ENCODE data around the gene EHMT1.

EHMT1 gene

DNA sequence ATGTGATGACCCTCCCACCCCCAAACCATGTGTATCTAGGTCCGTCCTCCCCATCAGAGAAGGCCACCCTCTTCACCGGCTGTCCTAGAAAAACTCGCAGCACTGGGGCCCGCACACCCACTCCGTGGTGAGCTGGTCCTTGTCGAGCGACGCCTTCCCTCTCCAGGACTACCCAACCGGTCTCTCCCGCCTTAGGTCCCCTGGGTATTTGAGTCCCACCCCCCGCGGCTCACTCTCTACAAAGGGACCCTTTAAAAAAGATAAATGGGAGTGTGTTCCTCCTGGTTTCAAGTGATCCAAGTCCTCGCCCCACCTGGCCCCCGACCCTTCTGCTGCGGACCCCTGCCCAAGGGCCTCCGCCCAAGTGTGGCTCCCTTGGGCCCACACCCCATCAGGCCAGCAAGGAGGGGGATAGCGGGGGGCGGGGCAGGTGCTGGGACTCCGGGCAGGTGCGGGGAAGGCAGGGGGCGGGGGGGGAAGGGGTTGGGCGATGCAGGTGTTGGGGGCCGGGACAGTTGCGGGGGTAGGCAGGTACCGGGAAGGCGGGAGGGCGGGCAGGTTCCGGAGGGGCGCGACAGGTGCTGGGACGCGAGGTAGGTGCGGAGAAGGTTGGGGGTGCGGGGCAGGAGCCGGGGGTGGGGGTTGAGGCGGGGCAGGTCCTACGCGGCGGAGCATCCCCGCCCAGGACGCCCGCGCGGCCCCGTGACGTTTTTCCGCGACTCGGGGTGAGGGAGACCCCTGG, 14.3 kb upstream of the EHMT1 start:
- H3K27me3 ChIP-seq (ENCODE audit: insufficient read depth, poor library complexity, severe bottlenecking), result no peaks in the 10 kb centered on the region
- H3K4me3 ChIP-seq (replicated peaks; ENCODE audit: insufficient read depth, low read length), result peak overlapping the region; percentile 50
- H3K27ac ChIP-seq (replicated peaks), result no peak overlapping the region
- TF ChIP-seq SPI1 (IDR thresholded peaks at IDR 0.05; ENCODE audit: borderline replicate concordance, low read depth), result no peak
- no peak for TF ChIP-seq GABPA (IDR thresholded peaks at IDR 0.05; ENCODE audit: low read depth)
- DNase-seq (ENCODE audit: low read depth in 1 of 2, low spot score in 1 of 2), result no peak

DNA sequence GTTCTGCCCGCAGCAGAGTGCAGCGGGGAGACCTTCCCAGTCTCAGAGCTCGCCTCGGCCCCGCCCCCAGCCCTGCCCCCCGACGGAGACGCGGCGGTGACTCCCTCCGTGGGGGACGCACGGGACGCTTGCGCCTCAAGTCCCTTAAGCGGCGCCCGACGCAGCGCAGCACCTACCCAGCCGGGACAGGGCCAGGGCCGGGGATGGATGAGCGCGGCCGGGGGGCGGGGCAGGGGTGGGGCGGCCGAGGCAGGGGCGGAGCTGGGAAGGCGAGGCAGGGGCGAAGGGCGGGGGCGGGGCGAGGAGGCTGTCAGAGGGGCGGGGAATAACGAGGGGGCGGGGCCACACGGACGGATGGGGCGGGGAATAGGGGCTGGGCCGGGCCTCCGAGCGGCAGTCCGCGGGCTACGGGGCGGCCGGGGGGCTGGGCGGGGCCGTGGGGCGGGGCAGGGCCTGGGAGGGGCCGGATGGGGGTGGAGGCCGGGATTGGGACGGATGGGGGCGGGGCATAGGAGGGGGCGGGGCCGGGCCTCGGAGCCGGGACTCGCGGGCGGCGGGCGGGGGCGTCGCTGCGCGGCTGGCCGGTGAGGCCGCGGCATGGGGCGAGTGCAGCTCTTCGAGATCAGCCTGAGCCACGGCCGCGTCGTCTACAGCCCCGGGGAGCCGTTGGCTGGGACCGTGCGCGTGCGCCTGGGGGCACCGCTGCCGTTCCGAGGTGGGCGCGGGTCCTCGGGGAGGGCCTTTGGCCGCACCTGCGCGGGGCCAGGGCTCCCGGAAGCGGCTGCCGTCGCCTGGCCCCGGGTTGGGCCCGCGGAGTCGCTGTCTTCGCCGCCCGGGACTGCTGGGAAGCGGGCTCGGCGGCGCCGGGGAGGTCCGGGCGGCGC, 13.4 kb upstream of the EHMT1 start, which contains the start of gene ARRDC1:
Gene ARRDC1 (plus strand): TSS at position 566 of the 884 bp plus-strand sequence. CDS start 32 bp downstream, at position 598.
- H3K27me3 ChIP-seq (ENCODE audit: insufficient read depth, poor library complexity, severe bottlenecking), result no peaks in the 10 kb centered on the region
- DNase-seq (ENCODE audit: low read depth in 1 of 2, low spot score in 1 of 2), result peak; percentile 94 to 95
- TF ChIP-seq GABPA (IDR thresholded peaks at IDR 0.05; ENCODE audit: low read depth), result no peak
- TF ChIP-seq, protein P1, sequence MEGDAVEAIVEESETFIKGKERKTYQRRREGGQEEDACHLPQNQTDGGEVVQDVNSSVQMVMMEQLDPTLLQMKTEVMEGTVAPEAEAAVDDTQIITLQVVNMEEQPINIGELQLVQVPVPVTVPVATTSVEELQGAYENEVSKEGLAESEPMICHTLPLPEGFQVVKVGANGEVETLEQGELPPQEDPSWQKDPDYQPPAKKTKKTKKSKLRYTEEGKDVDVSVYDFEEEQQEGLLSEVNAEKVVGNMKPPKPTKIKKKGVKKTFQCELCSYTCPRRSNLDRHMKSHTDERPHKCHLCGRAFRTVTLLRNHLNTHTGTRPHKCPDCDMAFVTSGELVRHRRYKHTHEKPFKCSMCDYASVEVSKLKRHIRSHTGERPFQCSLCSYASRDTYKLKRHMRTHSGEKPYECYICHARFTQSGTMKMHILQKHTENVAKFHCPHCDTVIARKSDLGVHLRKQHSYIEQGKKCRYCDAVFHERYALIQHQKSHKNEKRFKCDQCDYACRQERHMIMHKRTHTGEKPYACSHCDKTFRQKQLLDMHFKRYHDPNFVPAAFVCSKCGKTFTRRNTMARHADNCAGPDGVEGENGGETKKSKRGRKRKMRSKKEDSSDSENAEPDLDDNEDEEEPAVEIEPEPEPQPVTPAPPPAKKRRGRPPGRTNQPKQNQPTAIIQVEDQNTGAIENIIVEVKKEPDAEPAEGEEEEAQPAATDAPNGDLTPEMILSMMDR (IDR thresholded peaks at IDR 0.05; ENCODE audit: insufficient read depth, low read length), result no peak
- TF ChIP-seq, protein P2, sequence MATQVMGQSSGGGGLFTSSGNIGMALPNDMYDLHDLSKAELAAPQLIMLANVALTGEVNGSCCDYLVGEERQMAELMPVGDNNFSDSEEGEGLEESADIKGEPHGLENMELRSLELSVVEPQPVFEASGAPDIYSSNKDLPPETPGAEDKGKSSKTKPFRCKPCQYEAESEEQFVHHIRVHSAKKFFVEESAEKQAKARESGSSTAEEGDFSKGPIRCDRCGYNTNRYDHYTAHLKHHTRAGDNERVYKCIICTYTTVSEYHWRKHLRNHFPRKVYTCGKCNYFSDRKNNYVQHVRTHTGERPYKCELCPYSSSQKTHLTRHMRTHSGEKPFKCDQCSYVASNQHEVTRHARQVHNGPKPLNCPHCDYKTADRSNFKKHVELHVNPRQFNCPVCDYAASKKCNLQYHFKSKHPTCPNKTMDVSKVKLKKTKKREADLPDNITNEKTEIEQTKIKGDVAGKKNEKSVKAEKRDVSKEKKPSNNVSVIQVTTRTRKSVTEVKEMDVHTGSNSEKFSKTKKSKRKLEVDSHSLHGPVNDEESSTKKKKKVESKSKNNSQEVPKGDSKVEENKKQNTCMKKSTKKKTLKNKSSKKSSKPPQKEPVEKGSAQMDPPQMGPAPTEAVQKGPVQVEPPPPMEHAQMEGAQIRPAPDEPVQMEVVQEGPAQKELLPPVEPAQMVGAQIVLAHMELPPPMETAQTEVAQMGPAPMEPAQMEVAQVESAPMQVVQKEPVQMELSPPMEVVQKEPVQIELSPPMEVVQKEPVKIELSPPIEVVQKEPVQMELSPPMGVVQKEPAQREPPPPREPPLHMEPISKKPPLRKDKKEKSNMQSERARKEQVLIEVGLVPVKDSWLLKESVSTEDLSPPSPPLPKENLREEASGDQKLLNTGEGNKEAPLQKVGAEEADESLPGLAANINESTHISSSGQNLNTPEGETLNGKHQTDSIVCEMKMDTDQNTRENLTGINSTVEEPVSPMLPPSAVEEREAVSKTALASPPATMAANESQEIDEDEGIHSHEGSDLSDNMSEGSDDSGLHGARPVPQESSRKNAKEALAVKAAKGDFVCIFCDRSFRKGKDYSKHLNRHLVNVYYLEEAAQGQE (IDR thresholded peaks at IDR 0.05; ENCODE audit: insufficient replicate concordance, low read depth), result peak; percentile 50
- TF ChIP-seq POLR2AphosphoS5 (IDR thresholded peaks at IDR 0.05; ENCODE audit: low read depth), result peak; percentile 63
- peak within 1 kb of the TSS; percentile 87 for H3K27ac ChIP-seq (replicated peaks)
- peak within 1 kb of the TSS; percentile 80 for H3K4me3 ChIP-seq (replicated peaks; ENCODE audit: insufficient read depth, low read length)

DNA sequence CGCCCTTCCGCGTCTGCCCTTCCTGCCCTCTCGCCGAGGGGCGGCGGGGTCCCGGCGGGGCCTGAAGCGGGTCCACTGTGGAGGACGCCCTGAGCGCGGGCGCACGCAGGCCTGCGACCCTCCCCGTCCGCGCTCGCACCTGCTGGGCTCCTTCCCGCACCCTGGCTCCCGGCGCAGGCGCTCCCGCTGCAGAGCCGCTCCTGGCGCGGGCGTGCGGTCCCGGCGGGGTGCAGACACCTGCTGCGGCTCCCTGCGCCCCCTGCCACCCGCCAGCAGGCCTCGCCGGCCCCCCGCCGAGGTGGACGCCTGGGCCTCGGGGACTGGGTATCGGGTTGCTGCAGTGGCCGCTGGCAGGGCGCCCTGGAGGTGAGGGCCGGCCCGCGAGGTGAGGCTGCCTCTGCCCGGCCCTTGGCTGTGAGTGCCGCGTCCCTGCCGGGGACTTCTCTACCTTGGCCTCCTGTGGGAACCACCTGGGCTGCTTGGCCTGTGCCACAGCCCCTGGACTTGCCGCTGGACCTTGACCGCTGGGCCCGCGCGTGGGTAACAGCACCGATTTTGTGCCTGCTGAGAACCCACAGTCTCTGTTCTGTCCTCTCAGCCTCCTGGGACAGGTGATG, 12.7 kb upstream of the EHMT1 start:
- H3K27me3 ChIP-seq (ENCODE audit: insufficient read depth, poor library complexity, severe bottlenecking), result no peaks in the 10 kb centered on the region
- H3K4me3 ChIP-seq (replicated peaks; ENCODE audit: insufficient read depth, low read length), result peak overlapping the region; percentile 80
- no peak for DNase-seq (ENCODE audit: low read depth in 1 of 2, low spot score in 1 of 2)
- TF ChIP-seq, protein P2 (IDR thresholded peaks at IDR 0.05; ENCODE audit: insufficient replicate concordance, low read depth), result peak; percentile 4
- no peak for TF ChIP-seq GABPA (IDR thresholded peaks at IDR 0.05; ENCODE audit: low read depth)
- peak overlapping the region; percentile 87 for H3K27ac ChIP-seq (replicated peaks)

DNA sequence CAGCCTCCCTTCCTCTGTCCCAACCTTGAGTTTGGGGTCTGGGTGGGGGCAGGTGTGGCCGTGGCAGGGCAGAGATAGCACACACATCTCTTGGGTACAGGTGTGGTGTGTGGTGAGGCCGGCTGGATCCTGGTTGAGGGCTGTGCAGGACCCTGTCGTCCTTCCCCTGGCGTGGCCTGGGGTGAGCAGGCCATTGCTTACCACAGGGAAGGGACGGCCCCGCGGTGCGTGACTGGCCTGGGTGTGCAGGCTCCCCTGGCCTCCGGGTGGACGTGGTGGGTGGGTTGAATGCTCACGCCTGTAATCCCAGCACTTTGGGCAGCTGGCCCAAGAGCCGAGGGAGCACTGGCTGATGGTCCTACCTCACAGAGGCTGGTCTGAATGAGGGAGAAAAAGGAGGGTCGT, 12.1 kb upstream of the EHMT1 start:
- TF ChIP-seq POLR2AphosphoS5 (IDR thresholded peaks at IDR 0.05; ENCODE audit: low read depth) (no peak), SPI1 (IDR thresholded peaks at IDR 0.05; ENCODE audit: borderline replicate concordance, low read depth) (no peak)
- TF ChIP-seq, protein P2 (IDR thresholded peaks at IDR 0.05; ENCODE audit: insufficient replicate concordance, low read depth), result no peak
- no peak for DNase-seq (ENCODE audit: low read depth in 1 of 2, low spot score in 1 of 2)
- Histone ChIP-seq H3K27ac (replicated peaks) (peak overlapping the region; percentile 87), H3K4me3 (replicated peaks; ENCODE audit: insufficient read depth, low read length) (peak overlapping the region; percentile 80), H3K27me3 (ENCODE audit: insufficient read depth, poor library complexity, severe bottlenecking) (no peaks in the 10 kb centered on the region)
